Neural cell (in vitro differentiated cells): ENCODE data around the gene HOXA5. TPM values are rescaled to one million over a fixed set of nuclear protein-coding genes. Genes with fewer than 3 reads are reported as not detected.

Experiments used
- H2AFZ ChIP-seq: fragments of 200-600, 300-800 bp; sonication (generic), shearing (Covaris generic); 2 replicates; pipeline ENCODE4 v1.6.0; 2014; ENCODE audit warnings: low read depth, mild to moderate bottlenecking, antibody characterized with exemption, low read length, moderate library complexity
- H3F3A ChIP-seq: fragments of 200-600 bp; shearing (Covaris generic); 2 replicates; pipeline ENCODE4 v1.6.1; 2016; ENCODE audit warnings: mild to moderate bottlenecking, moderate library complexity, mixed read lengths, antibody characterized with exemption, low read length; ENCODE audit not compliant: insufficient read depth, poor library complexity, severe bottlenecking
- H3K27ac ChIP-seq: fragments of 200-600, 300-800 bp; sonication (generic), shearing (Covaris generic); 2 replicates; pipeline ENCODE4 v1.5.1; 2014; ENCODE audit warnings: mild to moderate bottlenecking, low read length, moderate library complexity
- H3K27me3 ChIP-seq: fragments of 300-800, 200-600 bp; sonication (generic), shearing (Covaris generic); 2 replicates; pipeline ENCODE4 v1.6.0; 2014; ENCODE audit warnings: mild to moderate bottlenecking, low read depth, low read length, moderate library complexity; ENCODE audit not compliant: insufficient read depth
- H3K36me3 ChIP-seq: fragments of 300-800, 200-600 bp; sonication (generic), shearing (Covaris generic); 2 replicates; pipeline ENCODE4 v1.5.1; 2014; ENCODE audit warnings: mild to moderate bottlenecking, antibody characterized with exemption, low read length, moderate library complexity; ENCODE audit not compliant: insufficient read depth
- H3K4me2 ChIP-seq: fragments of 300-800, 200-600 bp; sonication (generic), shearing (Covaris generic); 2 replicates; pipeline ENCODE4 v1.6.0; 2014; ENCODE audit warnings: mild to moderate bottlenecking, low read length
- H3K4me3 ChIP-seq: fragments of 300-800, 200-600 bp; sonication (generic), shearing (Covaris generic); 2 replicates; pipeline ENCODE4 v1.5.1; 2014; ENCODE audit warnings: mild to moderate bottlenecking, low read length, moderate library complexity
- H3K79me2 ChIP-seq: fragments of 200-600 bp; shearing (Covaris generic); replicated peaks from 2 replicates; pipeline ENCODE4 v1.6.0; 2014; ENCODE audit warnings: mild to moderate bottlenecking, low read length, moderate library complexity; ENCODE audit not compliant: insufficient read depth
- H3K9ac ChIP-seq: fragments of 300-800, 200-600 bp; sonication (generic), shearing (Covaris generic); 2 replicates; pipeline ENCODE4 v1.6.1; 2016; ENCODE audit warnings: mild to moderate bottlenecking, low read length, mixed read lengths
- H3K9me2 ChIP-seq: fragments of 200-600 bp; shearing (Covaris generic); 2 replicates; pipeline ENCODE4 v1.6.1; 2016; ENCODE audit warnings: mild to moderate bottlenecking, low read length, mixed read lengths; ENCODE audit not compliant: insufficient read depth
- H3K9me3 ChIP-seq: fragments of 200-600, 300-800 bp; sonication (generic), shearing (Covaris generic); 2 replicates; pipeline ENCODE4 v1.6.1; 2016; ENCODE audit warnings: mild to moderate bottlenecking, mixed run types, low read length, moderate library complexity, mixed read lengths
- H4K20me1 ChIP-seq: fragments of 200-600 bp; shearing (Covaris generic); 2 replicates; pipeline ENCODE4 v1.6.1; 2016; ENCODE audit warnings: mild to moderate bottlenecking, mixed run types; ENCODE audit not compliant: insufficient read depth
- CTCF ChIP-seq: fragments of 450-650 bp; IDR thresholded peaks from 2 replicates; pipeline ENCODE4 v1.5.1; 2014; ENCODE audit warnings: antibody characterized with exemption, mild to moderate bottlenecking, moderate library complexity; ENCODE audit not compliant: poor library complexity, severe bottlenecking
- EP300 ChIP-seq: fragments of 450-650 bp; conservative IDR thresholded peaks from 2 replicates; pipeline ENCODE4 v1.6.1; 2014; ENCODE audit warnings: antibody characterized with exemption, mild to moderate bottlenecking, moderate library complexity; ENCODE audit not compliant: poor library complexity, severe bottlenecking
- EZH2 ChIP-seq: fragments of 200-600, 300-800 bp; shearing (Covaris generic), sonication (generic); IDR thresholded peaks from 2 replicates; pipeline ENCODE4 v1.6.1; 2014; ENCODE audit warnings: antibody characterized with exemption, low read length, borderline replicate concordance, mild to moderate bottlenecking; ENCODE audit not compliant: insufficient read depth, poor library complexity, severe bottlenecking
- MXI1 ChIP-seq: fragments of 450-650 bp; conservative IDR thresholded peaks from 2 replicates; pipeline ENCODE4 v1.6.1; 2014; ENCODE audit warnings: antibody characterized with exemption, mild to moderate bottlenecking; ENCODE audit not compliant: poor library complexity, severe bottlenecking
- POLR2AphosphoS5 ChIP-seq: IDR thresholded peaks from 2 replicates; pipeline ENCODE4 v1.6.1; 2012
- RAD21 ChIP-seq: fragments of 450-650 bp; conservative IDR thresholded peaks from 2 replicates; pipeline ENCODE4 v1.6.1; 2014; ENCODE audit warnings: antibody characterized with exemption, mild to moderate bottlenecking, moderate library complexity
- REST ChIP-seq: IDR thresholded peaks from 2 replicates; pipeline ENCODE4 v1.6.1; 2012; ENCODE audit warnings: borderline replicate concordance
- SMC3 ChIP-seq: fragments of 450-650 bp; conservative IDR thresholded peaks from 2 replicates; pipeline ENCODE4 v1.6.1; 2014; ENCODE audit warnings: antibody characterized with exemption, mild to moderate bottlenecking, moderate library complexity; ENCODE audit not compliant: poor library complexity
- TAF1 ChIP-seq: IDR thresholded peaks from 2 replicates; pipeline ENCODE4 v1.6.1; 2012; ENCODE audit warnings: low read depth
- polyA plus RNA-seq: library from polyadenylated mRNA; depleted of rRNA; stranded (reverse); fragments of >200 nt; gene quantifications from 2 replicates; pipeline ENCODE4 v1.2.3, GENCODE V29; 2014

Gene HOXA5
- polyA plus RNA-seq, 1 donor from 2014 or later: not detected

- no peak overlapping the region for H3K4me2 ChIP-seq
- no peaks in the 10 kb centered on the region for H4K20me1 ChIP-seq
- H3K4me3 ChIP-seq: no peak overlapping the region
Measured at GRCh38 chr7:27145165-27145913, 1.9 kb upstream of the HOXA5 start.

GRCh38 chr7:27144781-27145164 lies 1.3 kb upstream of the HOXA5 start:
- Histone ChIP-seq H3K36me3 (no peaks in the 10 kb centered on the region), H3K27ac (no peak overlapping the region), H3K9me3 (peaks cover 40% of the 10 kb centered on the region), H3K27me3 (peaks cover 100% of the 10 kb centered on the region), H3K9me2 (no peaks in the 10 kb centered on the region), H3K9ac (no peak overlapping the region), H4K20me1 (no peaks in the 10 kb centered on the region), H3K4me2 (no peak overlapping the region), H2AFZ (no peak overlapping the region), H3K4me3 (no peak overlapping the region), H3K79me2 (no peaks in the 10 kb centered on the region), H3F3A (no peaks in the 10 kb centered on the region)
- TF ChIP-seq RAD21 (no peak), SMC3 (no peak), POLR2AphosphoS5 (no peak), TAF1 (no peak), CTCF (no peak), EP300 (no peak), REST (no peak), MXI1 (no peak), EZH2 (no peak)

More at GRCh38 chr7:27145165-27145913, 1.9 kb upstream of the HOXA5 start:
- H3K9me2 ChIP-seq: no peaks in the 10 kb centered on the region
- H3K9ac ChIP-seq: no peak overlapping the region
- H3F3A ChIP-seq: no peaks in the 10 kb centered on the region
- TF ChIP-seq CTCF (no peak), TAF1 (no peak), SMC3 (no peak), MXI1 (no peak)
- H3K27me3 ChIP-seq: peaks cover 100% of the 10 kb centered on the region
- no peaks in the 10 kb centered on the region for H3K36me3 ChIP-seq
- H3K9me3 ChIP-seq: peaks cover 40% of the 10 kb centered on the region
- no peaks in the 10 kb centered on the region for H3K79me2 ChIP-seq
- H3K27ac ChIP-seq: no peak overlapping the region
- H2AFZ ChIP-seq: no peak overlapping the region
